OCI-LY1 (cell line): Measurements from ENCODE around the gene ASPRV1.

ENCODE experiments used
- H2AFZ ChIP-seq: fragments of 200-600 bp; sonication (generic), shearing (Covaris generic); 2 replicates; pipeline ENCODE4 v1.6.0; 2014; ENCODE audit warnings: antibody characterized with exemption, mild to moderate bottlenecking, low read length
- H3F3A ChIP-seq: fragments of 200-600 bp; sonication (generic), shearing (Covaris generic); 2 replicates; pipeline ENCODE4 v1.6.0; 2014; ENCODE audit warnings: mild to moderate bottlenecking, antibody characterized with exemption, low read length, moderate library complexity; ENCODE audit not compliant: insufficient read depth
- H3K27ac ChIP-seq: fragments of 200-600 bp; sonication (generic); 2 replicates; pipeline ENCODE4 v1.5.1; 2014; ENCODE audit warnings: low read length, mixed run types, mild to moderate bottlenecking, low read depth; ENCODE audit not compliant: poor library complexity, severe bottlenecking
- H3K27me3 ChIP-seq: fragments of 200-600 bp; sonication (generic); 2 replicates; pipeline ENCODE4 v1.6.0; 2014; ENCODE audit warnings: antibody characterized with exemption, mild to moderate bottlenecking, low read length, moderate library complexity; ENCODE audit not compliant: insufficient read depth
- H3K36me3 ChIP-seq: fragments of 200-600 bp; sonication (generic); 2 replicates; pipeline ENCODE4 v1.6.1; 2014; ENCODE audit warnings: mild to moderate bottlenecking, antibody characterized with exemption, low read length, moderate library complexity, mixed read lengths; ENCODE audit not compliant: insufficient read depth
- H3K4me1 ChIP-seq: fragments of 200-600 bp; sonication (generic); 2 replicates; pipeline ENCODE4 v1.5.1; 2014; ENCODE audit warnings: mild to moderate bottlenecking, low read length, moderate library complexity; ENCODE audit not compliant: insufficient read depth, severe bottlenecking
- H3K4me2 ChIP-seq: fragments of 200-600 bp; sonication (generic), shearing (Covaris generic); 2 replicates; pipeline ENCODE4 v1.6.1; 2014; ENCODE audit warnings: low read length
- H3K4me3 ChIP-seq: fragments of 200-600 bp; sonication (generic); 2 replicates; pipeline ENCODE4 v1.5.1; 2014; ENCODE audit warnings: low read length, low read depth, mild to moderate bottlenecking, mixed read lengths; ENCODE audit not compliant: poor library complexity, severe bottlenecking
- H3K79me2 ChIP-seq: fragments of 200-600 bp; shearing (Covaris generic); 2 replicates; pipeline ENCODE4 v1.6.1; 2016; ENCODE audit warnings: mixed run types, low read length, mixed read lengths; ENCODE audit not compliant: insufficient read depth
- H3K9ac ChIP-seq: fragments of 200-600 bp; sonication (generic), shearing (Covaris generic); 2 replicates; pipeline ENCODE4 v1.6.1; 2014; ENCODE audit warnings: mild to moderate bottlenecking, low read length, mixed read lengths
- H3K9me2 ChIP-seq: fragments of 200-600 bp; sonication (generic), shearing (Covaris generic); 2 replicates; pipeline ENCODE4 v1.6.1; 2014; ENCODE audit warnings: low read depth, mild to moderate bottlenecking, low read length, mixed read lengths
- H3K9me3 ChIP-seq: fragments of 200-600 bp; shearing (Covaris generic); 2 replicates; pipeline ENCODE4 v1.6.1; 2014; ENCODE audit warnings: low read length, mixed read lengths
- H4K20me1 ChIP-seq: fragments of 200-600 bp; sonication (generic), shearing (Covaris generic); 2 replicates; pipeline ENCODE4 v1.6.0; 2016; ENCODE audit warnings: mild to moderate bottlenecking, low read length; ENCODE audit not compliant: insufficient read depth
- CTCF ChIP-seq: fragments of 200-600 bp; sonication (generic), shearing (Covaris generic); IDR thresholded peaks from 2 replicates; pipeline ENCODE4 v1.5.1; 2017; ENCODE audit warnings: mild to moderate bottlenecking, antibody characterized with exemption, low read length, moderate library complexity, mixed read lengths
- EZH2 ChIP-seq: fragments of 200-600 bp; sonication (generic), shearing (Covaris generic); IDR thresholded peaks from 2 replicates; pipeline ENCODE4 v1.8.0; 2017; ENCODE audit warnings: borderline replicate concordance, mixed run types, mild to moderate bottlenecking, antibody characterized with exemption, low read length, moderate library complexity, mixed read lengths

ASPRV1 gene

DNA sequence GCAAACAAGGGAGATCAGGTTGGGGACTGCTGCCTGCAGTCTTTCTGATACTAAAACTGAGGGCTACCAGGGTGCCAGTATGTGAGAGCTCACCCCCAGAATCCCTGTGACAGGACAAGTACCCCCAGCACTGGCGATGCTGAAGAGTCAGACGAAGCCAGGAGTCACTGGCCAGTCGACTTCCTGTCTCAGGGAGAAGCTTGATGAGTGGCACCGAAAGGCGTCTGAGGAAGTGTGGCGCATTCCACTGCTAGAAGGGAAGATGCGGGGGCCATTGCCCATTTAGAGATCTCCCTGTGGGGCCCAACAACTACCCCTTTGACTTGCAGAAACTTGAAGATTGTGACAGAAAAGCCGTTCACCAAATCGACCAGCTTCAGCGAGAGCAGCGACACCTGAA is 24.5 kb downstream of the ASPRV1 start:
- no peaks in the 10 kb centered on the region for H4K20me1 ChIP-seq
- H3K9me2 ChIP-seq = no peaks in the 10 kb centered on the region
- H3K9me3 ChIP-seq = no peaks in the 10 kb centered on the region
- no peaks in the 10 kb centered on the region for H3F3A ChIP-seq
- no peak overlapping the region for H2AFZ ChIP-seq
- H3K9ac ChIP-seq = no peak overlapping the region
- H3K27me3 ChIP-seq = no peaks in the 10 kb centered on the region
- no peak for TF ChIP-seq EZH2
- no peak for TF ChIP-seq CTCF
- peaks cover 71% of the 10 kb centered on the region; the same call in 1 of the 2 replicates for H3K36me3 ChIP-seq
- no peaks in the 10 kb centered on the region for H3K79me2 ChIP-seq
- H3K4me2 ChIP-seq = no peak overlapping the region
- no peak overlapping the region for H3K27ac ChIP-seq
- no peak overlapping the region for H3K4me3 ChIP-seq
- H3K4me1 ChIP-seq = no peaks in the 10 kb centered on the region

DNA sequence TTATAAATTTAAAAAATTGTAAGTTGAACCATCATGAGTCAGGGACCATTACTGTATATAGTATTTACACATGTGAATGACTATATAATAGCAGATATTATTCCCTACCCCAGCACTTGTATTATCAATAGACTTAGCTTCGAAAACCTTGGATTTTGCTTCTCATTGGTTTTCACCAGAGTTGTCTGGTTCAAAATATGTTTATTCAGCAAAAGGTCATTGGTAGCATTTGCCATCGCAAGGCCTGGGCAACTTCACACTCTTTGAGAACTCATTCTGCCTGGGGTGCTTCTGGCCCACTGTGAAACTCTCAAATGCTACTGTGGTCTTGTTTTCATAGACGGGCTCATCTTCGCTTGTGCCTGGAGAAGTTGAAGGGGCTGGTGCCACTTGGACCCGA is 26.4 kb downstream of the ASPRV1 start:
- H3K9me3 ChIP-seq = no peaks in the 10 kb centered on the region
- no peak for TF ChIP-seq CTCF
- TF ChIP-seq EZH2 = no peak
- no peaks in the 10 kb centered on the region for H3K79me2 ChIP-seq
- H3K36me3 ChIP-seq = peaks cover 63% of the 10 kb centered on the region; the same call in 1 of the 2 replicates
- no peak overlapping the region for H2AFZ ChIP-seq
- no peak overlapping the region for H3K9ac ChIP-seq
- no peaks in the 10 kb centered on the region for H3K4me1 ChIP-seq
- H3K4me2 ChIP-seq = no peak overlapping the region
- H3F3A ChIP-seq = no peaks in the 10 kb centered on the region
- H3K4me3 ChIP-seq = no peak overlapping the region
- H3K27ac ChIP-seq = no peak overlapping the region
- no peaks in the 10 kb centered on the region for H3K27me3 ChIP-seq
- no peaks in the 10 kb centered on the region for H3K9me2 ChIP-seq
- no peaks in the 10 kb centered on the region for H4K20me1 ChIP-seq

DNA sequence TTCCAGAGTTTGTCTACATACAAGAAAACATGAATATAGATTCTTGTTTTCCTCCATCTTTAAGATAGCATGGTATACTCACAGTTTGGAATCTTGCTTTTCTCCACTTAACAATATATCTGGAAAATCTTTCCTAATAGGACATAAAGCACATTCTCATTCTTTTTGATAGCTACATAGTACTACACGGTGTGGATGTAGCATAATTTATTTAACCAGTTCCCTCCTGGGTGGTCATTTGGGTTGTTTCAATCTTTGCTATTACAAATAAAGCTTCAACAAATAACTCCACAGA is 26.9 kb downstream of the ASPRV1 start:
- H3K36me3 ChIP-seq = peaks cover 64% of the 10 kb centered on the region; the same call in 1 of the 2 replicates
- H3K79me2 ChIP-seq = no peaks in the 10 kb centered on the region
- no peak overlapping the region for H2AFZ ChIP-seq
- no peak for TF ChIP-seq CTCF
- TF ChIP-seq EZH2 = no peak
- H3K4me1 ChIP-seq = no peaks in the 10 kb centered on the region
- no peak overlapping the region for H3K27ac ChIP-seq
- H3F3A ChIP-seq = no peaks in the 10 kb centered on the region
- no peaks in the 10 kb centered on the region for H4K20me1 ChIP-seq
- H3K27me3 ChIP-seq = no peaks in the 10 kb centered on the region
- no peaks in the 10 kb centered on the region for H3K9me3 ChIP-seq
- no peak overlapping the region for H3K9ac ChIP-seq
- H3K9me2 ChIP-seq = no peaks in the 10 kb centered on the region
- no peak overlapping the region for H3K4me2 ChIP-seq
- no peak overlapping the region for H3K4me3 ChIP-seq
